Vagina (tissue), 2 donors: Measurements from ENCODE around the gene PPP1R15B.

Experiments used
- POLR2A ChIP-seq, 2 donors: fragments of 450-650 bp; IDR thresholded peaks; one replicate each; pipeline ENCODE4 v1.6.1; 2017; ENCODE audit warnings: antibody characterized with exemption in 2 of 2, mild to moderate bottlenecking in 2 of 2, moderate library complexity in 2 of 2
- POLR2AphosphoS5 ChIP-seq, 2 donors: sonication (generic); formaldehyde crosslinking; IDR thresholded peaks; one replicate each; pipeline ENCODE4 v1.9.0; 2017; ENCODE audit warnings: antibody characterized with exemption in 2 of 2, mild to moderate bottlenecking in 2 of 2, low read depth in 1 of 2; ENCODE audit not compliant: insufficient read depth in 1 of 2
- TF ChIP-seq, protein P1 (sequence below), 3 experiments: fragments of 450-650 bp in 2 of 3; fragments of 200-600 bp in 1 of 3; sonication (generic) in 1 of 3; IDR thresholded peaks; one replicate each; pipeline ENCODE4 v1.5.1; 2017 to 2019; ENCODE audit warnings: antibody characterized with exemption in 3 of 3, mild to moderate bottlenecking in 2 of 3, moderate library complexity in 2 of 3

DNA sequence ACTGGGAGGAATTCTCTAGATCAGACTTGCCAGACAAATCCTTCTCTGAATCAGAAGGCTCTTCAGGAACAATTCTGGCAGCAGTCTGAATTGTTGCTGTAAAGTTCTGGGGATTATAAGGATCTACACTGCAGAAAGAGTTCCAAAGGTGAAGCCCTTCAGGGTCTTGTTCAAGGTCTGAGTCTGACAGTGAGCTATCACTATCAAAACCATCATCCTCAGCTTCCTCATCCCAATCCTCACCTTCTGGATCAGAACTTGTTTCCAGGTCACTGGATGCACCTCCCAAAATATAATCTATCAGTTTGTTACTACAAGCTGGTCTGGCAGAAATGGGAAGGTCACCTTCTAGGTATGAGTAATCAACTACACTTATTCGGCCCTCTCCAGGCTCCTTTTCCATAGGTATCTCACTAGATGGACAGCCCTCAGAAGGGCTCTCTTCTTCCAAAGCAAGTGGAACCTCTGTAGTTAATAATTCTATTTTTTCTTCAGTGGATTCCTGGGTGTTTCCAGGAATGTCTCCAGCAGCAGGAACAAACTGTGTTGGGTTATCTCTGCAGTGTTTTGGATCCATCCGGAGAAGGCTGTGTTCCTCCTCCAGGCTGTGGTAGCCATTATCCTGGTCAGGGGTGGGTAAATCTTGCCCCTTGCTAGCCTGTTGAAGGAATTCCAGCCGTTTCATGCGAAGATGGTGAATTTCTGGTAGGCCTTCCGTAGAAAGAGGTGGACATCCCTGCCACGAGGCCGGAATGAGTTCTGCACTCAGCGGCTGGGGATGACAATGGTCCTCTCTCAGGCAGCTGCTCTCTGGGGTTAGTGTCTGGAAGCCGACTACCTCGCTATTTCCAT is 1.6 kb downstream of the PPP1R15B start:
- TF ChIP-seq, protein P1, sequence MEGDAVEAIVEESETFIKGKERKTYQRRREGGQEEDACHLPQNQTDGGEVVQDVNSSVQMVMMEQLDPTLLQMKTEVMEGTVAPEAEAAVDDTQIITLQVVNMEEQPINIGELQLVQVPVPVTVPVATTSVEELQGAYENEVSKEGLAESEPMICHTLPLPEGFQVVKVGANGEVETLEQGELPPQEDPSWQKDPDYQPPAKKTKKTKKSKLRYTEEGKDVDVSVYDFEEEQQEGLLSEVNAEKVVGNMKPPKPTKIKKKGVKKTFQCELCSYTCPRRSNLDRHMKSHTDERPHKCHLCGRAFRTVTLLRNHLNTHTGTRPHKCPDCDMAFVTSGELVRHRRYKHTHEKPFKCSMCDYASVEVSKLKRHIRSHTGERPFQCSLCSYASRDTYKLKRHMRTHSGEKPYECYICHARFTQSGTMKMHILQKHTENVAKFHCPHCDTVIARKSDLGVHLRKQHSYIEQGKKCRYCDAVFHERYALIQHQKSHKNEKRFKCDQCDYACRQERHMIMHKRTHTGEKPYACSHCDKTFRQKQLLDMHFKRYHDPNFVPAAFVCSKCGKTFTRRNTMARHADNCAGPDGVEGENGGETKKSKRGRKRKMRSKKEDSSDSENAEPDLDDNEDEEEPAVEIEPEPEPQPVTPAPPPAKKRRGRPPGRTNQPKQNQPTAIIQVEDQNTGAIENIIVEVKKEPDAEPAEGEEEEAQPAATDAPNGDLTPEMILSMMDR (IDR thresholded peaks at IDR 0.05), result no peak
- TF ChIP-seq POLR2AphosphoS5 (IDR thresholded peaks at IDR 0.05; ENCODE audit: insufficient read depth in 1 of 2, low read depth in 1 of 2) (no peak), POLR2A (IDR thresholded peaks at IDR 0.05) (no peak)
